22Rv1 (cell line): ENCODE results near the gene THY1.

Experiments used
- CTCF ChIP-seq: fragments of 450-650 bp; IDR thresholded peaks from 2 replicates; pipeline ENCODE4 v1.5.1; 2017; ENCODE audit warnings: mild to moderate bottlenecking
- ZFX ChIP-seq: fragments of 450-650 bp; IDR thresholded peaks from 2 replicates; pipeline ENCODE4 v1.6.1; 2017; ENCODE audit warnings: antibody characterized with exemption, borderline replicate concordance

- TF ChIP-seq CTCF (peak; percentile 89), ZFX (no peak)
Observed at GRCh38 chr11:119373921-119374631, 48.9 kb downstream of the THY1 start.
